Activated T-cell treated with anti-CD3 and anti-CD28 coated beads, Interleukin-2, amount 50 U/mL, for 4 hours (primary cell): ENCODE results near the gene OSBPL3. TPM values are rescaled to one million over a fixed set of nuclear protein-coding genes. Genes with fewer than 3 reads are reported as not detected.

ENCODE experiments used
- ATAC-seq, 2 donors: fragments of 200-7000 bp; cut with Tn5 transposase; one replicate each; pipeline ENCODE4 v1.10.0; 2021
- DNase-seq: peaks from one replicate; pipeline ENCODE4 v3.0.0-alpha.2; 2020
- H3K27me3 Mint-ChIP-seq: one replicate; pipeline ENCODE4 v1.8.0; 2021; ENCODE audit warnings: low read depth, mixed read lengths
- H3K36me3 Mint-ChIP-seq: one replicate; pipeline ENCODE4 v1.8.0; 2022; ENCODE audit warnings: mixed read lengths; ENCODE audit not compliant: insufficient read depth
- H3K4me1 Mint-ChIP-seq: one replicate; pipeline ENCODE4 v1.8.0; 2021; ENCODE audit warnings: low read depth, mixed read lengths
- H3K4me3 Mint-ChIP-seq: one replicate; pipeline ENCODE4 v1.8.0; 2021; ENCODE audit warnings: mild to moderate bottlenecking, moderate library complexity, mixed read lengths
- H3K9me3 Mint-ChIP-seq: one replicate; pipeline ENCODE4 v1.8.0; 2021; ENCODE audit warnings: mixed read lengths
- total RNA-seq, 3 donors: library from RNA; stranded (reverse); gene quantifications; one replicate each; pipeline ENCODE4 v1.2.1, GENCODE V29; 2021

The OSBPL3 gene
- total RNA-seq, 3 donors from 2014 or later = 59.0 to 85.4 (median 81.8) TPM

- peaks cover 51% of the 10 kb centered on the region for H3K4me1 Mint-ChIP-seq
- no peak overlapping the region for H3K4me3 Mint-ChIP-seq
- DNase-seq (no peak), ATAC-seq (no peak)
- H3K9me3 Mint-ChIP-seq = no peaks in the 10 kb centered on the region
- H3K27me3 Mint-ChIP-seq = no peaks in the 10 kb centered on the region
- peaks cover 19% of the 10 kb centered on the region for H3K36me3 Mint-ChIP-seq
Measured at GRCh38 chr7:24894429-24895221, 85.4 kb downstream of the OSBPL3 start.

GRCh38 chr7:24891311-24891735, 88.7 kb downstream of the OSBPL3 start:
- peaks cover 30% of the 10 kb centered on the region for H3K36me3 Mint-ChIP-seq
- no peak overlapping the region for H3K4me3 Mint-ChIP-seq
- DNase-seq (no peak), ATAC-seq (no peak)
- H3K27me3 Mint-ChIP-seq = no peaks in the 10 kb centered on the region
- H3K4me1 Mint-ChIP-seq = peaks cover 38% of the 10 kb centered on the region
- H3K9me3 Mint-ChIP-seq = no peaks in the 10 kb centered on the region

- DNase-seq (no peak), ATAC-seq (no peak)
- peaks cover 40% of the 10 kb centered on the region for H3K36me3 Mint-ChIP-seq
- no peaks in the 10 kb centered on the region for H3K9me3 Mint-ChIP-seq
- peaks cover 39% of the 10 kb centered on the region for H3K4me1 Mint-ChIP-seq
- H3K4me3 Mint-ChIP-seq = no peak overlapping the region
- H3K27me3 Mint-ChIP-seq = no peaks in the 10 kb centered on the region
Measured at GRCh38 chr7:24889611-24890010, 90.4 kb downstream of the OSBPL3 start.

GRCh38 chr7:24888653-24889052, 91.3 kb downstream of the OSBPL3 start:
- H3K36me3 Mint-ChIP-seq = peaks cover 44% of the 10 kb centered on the region
- H3K9me3 Mint-ChIP-seq = no peaks in the 10 kb centered on the region
- DNase-seq = no peak
- no peak overlapping the region for H3K4me3 Mint-ChIP-seq
- H3K4me1 Mint-ChIP-seq = peaks cover 39% of the 10 kb centered on the region
- ATAC-seq = no peak
- no peaks in the 10 kb centered on the region for H3K27me3 Mint-ChIP-seq

GRCh38 chr7:24885716-24886115, 94.3 kb downstream of the OSBPL3 start:
- Mint-ChIP-seq H3K27me3 (no peaks in the 10 kb centered on the region), H3K36me3 (peaks cover 48% of the 10 kb centered on the region), H3K4me3 (no peak overlapping the region), H3K4me1 (peaks cover 62% of the 10 kb centered on the region), H3K9me3 (no peaks in the 10 kb centered on the region)
- ATAC-seq (no peak), DNase-seq (no peak)

GRCh38 chr7:24885305-24885704, 94.7 kb downstream of the OSBPL3 start:
- Mint-ChIP-seq H3K27me3 (no peaks in the 10 kb centered on the region), H3K4me1 (peaks cover 64% of the 10 kb centered on the region), H3K4me3 (no peak overlapping the region), H3K9me3 (no peaks in the 10 kb centered on the region), H3K36me3 (peaks cover 46% of the 10 kb centered on the region)
- ATAC-seq (no peak), DNase-seq (no peak)

GRCh38 chr7:24884401-24884800, 95.6 kb downstream of the OSBPL3 start:
- Mint-ChIP-seq H3K4me3 (no peak overlapping the region), H3K27me3 (no peaks in the 10 kb centered on the region), H3K36me3 (peaks cover 39% of the 10 kb centered on the region), H3K9me3 (no peaks in the 10 kb centered on the region), H3K4me1 (peaks cover 73% of the 10 kb centered on the region)
- DNase-seq (no peak), ATAC-seq (no peak)

GRCh38 chr7:24883622-24884013, 96.4 kb downstream of the OSBPL3 start:
- Mint-ChIP-seq H3K4me3 (no peak overlapping the region), H3K27me3 (no peaks in the 10 kb centered on the region), H3K9me3 (no peaks in the 10 kb centered on the region), H3K4me1 (peaks cover 77% of the 10 kb centered on the region), H3K36me3 (peaks cover 34% of the 10 kb centered on the region)
- ATAC-seq = no peak
- no peak for DNase-seq

GRCh38 chr7:24882989-24883621, 96.9 kb downstream of the OSBPL3 start:
- Mint-ChIP-seq H3K27me3 (no peaks in the 10 kb centered on the region), H3K4me3 (peak overlapping the region; percentile 17), H3K4me1 (peaks cover 82% of the 10 kb centered on the region), H3K9me3 (no peaks in the 10 kb centered on the region), H3K36me3 (peaks cover 34% of the 10 kb centered on the region)
- no peak for DNase-seq
- peak; percentile 66 to 87 for ATAC-seq

- ATAC-seq (no peak), DNase-seq (no peak)
- no peaks in the 10 kb centered on the region for H3K27me3 Mint-ChIP-seq
- no peaks in the 10 kb centered on the region for H3K9me3 Mint-ChIP-seq
- no peak overlapping the region for H3K4me3 Mint-ChIP-seq
- peaks cover 93% of the 10 kb centered on the region for H3K4me1 Mint-ChIP-seq
- H3K36me3 Mint-ChIP-seq = peaks cover 32% of the 10 kb centered on the region
Measured at GRCh38 chr7:24881623-24882022, 98.4 kb downstream of the OSBPL3 start.

- DNase-seq (no peak), ATAC-seq (peak; percentile 30 to 35)
- no peaks in the 10 kb centered on the region for H3K27me3 Mint-ChIP-seq
- H3K4me1 Mint-ChIP-seq = peaks cover 86% of the 10 kb centered on the region
- H3K4me3 Mint-ChIP-seq = no peak overlapping the region
- H3K9me3 Mint-ChIP-seq = no peaks in the 10 kb centered on the region
- peaks cover 28% of the 10 kb centered on the region for H3K36me3 Mint-ChIP-seq
Measured at GRCh38 chr7:24880886-24881285, 99.1 kb downstream of the OSBPL3 start.

GRCh38 chr7:24879291-24879690, 100.7 kb downstream of the OSBPL3 start:
- H3K36me3 Mint-ChIP-seq = peaks cover 16% of the 10 kb centered on the region
- no peaks in the 10 kb centered on the region for H3K9me3 Mint-ChIP-seq

GRCh38 chr7:24877790-24878311, 102.1 kb downstream of the OSBPL3 start:
- ATAC-seq (peak; percentile 75 to 83), DNase-seq (peak; percentile 27)
- H3K4me3 Mint-ChIP-seq = peak overlapping the region; percentile 58
- no peaks in the 10 kb centered on the region for H3K27me3 Mint-ChIP-seq
- H3K9me3 Mint-ChIP-seq = no peaks in the 10 kb centered on the region
- peaks cover 58% of the 10 kb centered on the region for H3K4me1 Mint-ChIP-seq
- H3K36me3 Mint-ChIP-seq = peaks cover 11% of the 10 kb centered on the region

More at GRCh38 chr7:24879291-24879690, 100.7 kb downstream of the OSBPL3 start:
- no peak overlapping the region for H3K4me3 Mint-ChIP-seq
- DNase-seq (no peak), ATAC-seq (no peak)
- H3K4me1 Mint-ChIP-seq = peaks cover 72% of the 10 kb centered on the region
- no peaks in the 10 kb centered on the region for H3K27me3 Mint-ChIP-seq

GRCh38 chr7:24874791-24875190, 105.2 kb downstream of the OSBPL3 start:
- no peaks in the 10 kb centered on the region for H3K27me3 Mint-ChIP-seq

GRCh38 chr7:24873944-24874343, 106.0 kb downstream of the OSBPL3 start:
- Mint-ChIP-seq H3K4me3 (no peak overlapping the region), H3K27me3 (no peaks in the 10 kb centered on the region), H3K4me1 (peaks cover 33% of the 10 kb centered on the region), H3K9me3 (no peaks in the 10 kb centered on the region), H3K36me3 (peaks cover 16% of the 10 kb centered on the region)
- ATAC-seq (no peak), DNase-seq (no peak)

More at GRCh38 chr7:24874791-24875190, 105.2 kb downstream of the OSBPL3 start:
- peaks cover 12% of the 10 kb centered on the region for H3K36me3 Mint-ChIP-seq
- no peak overlapping the region for H3K4me3 Mint-ChIP-seq
- no peaks in the 10 kb centered on the region for H3K9me3 Mint-ChIP-seq
- ATAC-seq (no peak), DNase-seq (no peak)
- H3K4me1 Mint-ChIP-seq = peaks cover 42% of the 10 kb centered on the region
